H1 (cell line): ENCODE measurements around the gene PTGES. TPM values are rescaled to one million over a fixed set of nuclear protein-coding genes. Genes with fewer than 3 reads are reported as not detected.

Experiments used
- CTCF ChIA-PET: fragments of 300-600 bp; sonication (Branson Sonifier 250); formaldehyde crosslinking; loops from one replicate; lab custom pipeline; 2021; ENCODE audit not compliant: partially characterized antibody; lab: Charles Lee
- POLR2A ChIA-PET: fragments of 300-600 bp; sonication (Branson Sonifier 250); formaldehyde crosslinking; loops from one replicate; lab custom pipeline; 2021; ENCODE audit warnings: inconsistent platforms; ENCODE audit not compliant: partially characterized antibody; lab: Charles Lee
- DNase-seq, 2 experiments: peaks; one replicate each; pipeline versions ENCODE4 v3.0.0 to v3.0.0-alpha.2; 2010 to 2022; ENCODE audit warnings: low spot score in 2 of 2, low read depth in 1 of 2, mixed read lengths in 1 of 2
- FAIRE-seq: peaks from 2 replicates; lab custom pipeline; 2011; peaks lifted over from hg19 to GRCh38; lab: Jason Lieb, UNC
- H2AFZ ChIP-seq: 2 replicates; pipeline ENCODE4 v1.8.1; 2012; ENCODE audit warnings: low read length, inconsistent platforms
- H2AK5ac ChIP-seq: 2 replicates; pipeline ENCODE4 v1.6.1; 2013; ENCODE audit warnings: low read depth, low read length
- H2BK120ac ChIP-seq: replicated peaks from 2 replicates; pipeline ENCODE3; 2013; ENCODE audit warnings: low read depth, low read length, inconsistent platforms
- H2BK12ac ChIP-seq: 2 replicates; pipeline ENCODE4 v1.6.1; 2013; ENCODE audit warnings: low read depth, low read length
- H2BK15ac ChIP-seq: 2 replicates; pipeline ENCODE4 v1.6.1; 2013; ENCODE audit warnings: low read length
- H2BK20ac ChIP-seq: 2 replicates; pipeline ENCODE4 v1.6.1; 2013; ENCODE audit warnings: low read length
- H2BK5ac ChIP-seq: 2 replicates; pipeline ENCODE4 v1.6.1; 2013; ENCODE audit warnings: low read depth, low read length
- H3K14ac ChIP-seq: 2 replicates; pipeline ENCODE4 v1.6.1; 2013; ENCODE audit warnings: inconsistent platforms; ENCODE audit not compliant: insufficient read length
- H3K18ac ChIP-seq: 2 replicates; pipeline ENCODE4 v1.6.1; 2013; ENCODE audit warnings: low read length; ENCODE audit errors: extremely low read depth
- H3K23ac ChIP-seq: 2 replicates; pipeline ENCODE4 v1.6.1; 2013; ENCODE audit warnings: inconsistent platforms; ENCODE audit not compliant: insufficient read length
- H3K23me2 ChIP-seq: 2 replicates; pipeline ENCODE4 v1.6.1; 2013; ENCODE audit warnings: low read depth, low read length
- H3K27ac ChIP-seq: 2 replicates; pipeline ENCODE4 v1.6.1; 2011; ENCODE audit warnings: low read depth, low read length, inconsistent platforms
- H3K27me3 ChIP-seq, 4 experiments: replicated peaks in 1 of 4; 1 replicate in 1 of 4; 2 replicates in 3 of 4; pipeline versions ENCODE4 v1.6.1 to v1.8.1; 2011 to 2013; ENCODE audit warnings: low read length in 3 of 4, mild to moderate bottlenecking in 3 of 4, inconsistent platforms in 2 of 4, mixed read lengths in 2 of 4, moderate library complexity in 1 of 4; ENCODE audit not compliant: control insufficient read depth in 3 of 4, insufficient read depth in 3 of 4; ENCODE audit errors: extremely low read depth in 1 of 4
- H3K36me3 ChIP-seq, 4 experiments: 2 replicates each; pipeline versions ENCODE4 v1.6.1 to v1.8.1; 2011 to 2013; ENCODE audit warnings: mild to moderate bottlenecking in 4 of 4, low read length in 3 of 4, moderate library complexity in 2 of 4, control low read depth in 1 of 4, inconsistent platforms in 1 of 4; ENCODE audit not compliant: insufficient read depth in 4 of 4, control insufficient read depth in 2 of 4
- H3K4ac ChIP-seq: replicated peaks from 2 replicates; pipeline ENCODE3; 2013; ENCODE audit warnings: low read length, low read depth, mixed read lengths, inconsistent platforms; ENCODE audit not compliant: insufficient read length
- H3K4me1 ChIP-seq, 4 experiments: replicated peaks in 1 of 4; 1 replicate in 1 of 4; 2 replicates in 3 of 4; pipeline versions ENCODE4 v1.6.1 to v1.8.1; 2011 to 2013; ENCODE audit warnings: low read length in 3 of 4, inconsistent platforms in 2 of 4, mixed read lengths in 1 of 4; ENCODE audit not compliant: insufficient read depth in 4 of 4, control insufficient read depth in 3 of 4
- H3K4me2 ChIP-seq, 2 experiments: 2 replicates each; pipeline versions ENCODE4 v1.6.1 to v1.8.1; 2011 to 2013; ENCODE audit warnings: low read depth in 2 of 2, low read length in 2 of 2, control low read depth in 1 of 2, inconsistent platforms in 1 of 2, mild to moderate bottlenecking in 1 of 2; ENCODE audit not compliant: insufficient read depth in 1 of 2
- H3K4me3 ChIP-seq, 4 experiments: fragments of 200-600, 300-600 bp in 1 of 4; sonication (generic), shearing (Covaris generic), sonication (Bioruptor Twin) in 1 of 4; 2 replicates each; pipeline versions ENCODE4 v1.5.1 to v1.8.1; 2011 to 2016; ENCODE audit warnings: low read length in 4 of 4, low read depth in 3 of 4, control low read depth in 2 of 4, inconsistent platforms in 2 of 4, mild to moderate bottlenecking in 2 of 4, mixed read lengths in 1 of 4, moderate library complexity in 1 of 4; ENCODE audit not compliant: insufficient read depth in 2 of 4; ENCODE audit errors: extremely low read depth in 1 of 4
- H3K56ac ChIP-seq: replicated peaks from 2 replicates; pipeline ENCODE3; 2013; ENCODE audit warnings: low read depth, mild to moderate bottlenecking, mixed read lengths, low read length, inconsistent platforms; ENCODE audit not compliant: insufficient read length
- H3K79me1 ChIP-seq: 2 replicates; pipeline ENCODE4 v1.6.1; 2013; ENCODE audit warnings: low read depth, low read length, control low read depth
- H3K79me2 ChIP-seq, 2 experiments: 2 replicates each; pipeline versions ENCODE4 v1.6.1 to v1.8.1; 2012 to 2013; ENCODE audit warnings: low read length in 2 of 2, mild to moderate bottlenecking in 2 of 2, inconsistent platforms in 1 of 2; ENCODE audit not compliant: insufficient read depth in 2 of 2, control insufficient read depth in 1 of 2
- H3K9ac ChIP-seq, 4 experiments: replicated peaks in 1 of 4; 1 replicate in 1 of 4; 2 replicates in 3 of 4; pipeline versions ENCODE4 v1.6.1 to v1.8.1; 2011 to 2013; ENCODE audit warnings: low read depth in 3 of 4, low read length in 3 of 4, control low read depth in 2 of 4, mild to moderate bottlenecking in 2 of 4, moderate library complexity in 2 of 4, inconsistent platforms in 1 of 4; ENCODE audit errors: extremely low read depth in 1 of 4
- H3K9me3 ChIP-seq, 2 experiments: 2 replicates each; pipeline versions ENCODE4 v1.6.1 to v1.8.1; 2012 to 2013; ENCODE audit warnings: mild to moderate bottlenecking in 2 of 2, moderate library complexity in 2 of 2, control low read depth in 1 of 2, inconsistent platforms in 1 of 2, low read depth in 1 of 2, low read length in 1 of 2, mixed read lengths in 1 of 2; ENCODE audit not compliant: insufficient read depth in 2 of 2
- H4K20me1 ChIP-seq, 2 experiments: replicated peaks in 1 of 2; 2 replicates each; pipeline versions ENCODE3 to v1.8.1; 2011 to 2013; ENCODE audit warnings: inconsistent platforms in 2 of 2, low read length in 2 of 2, mild to moderate bottlenecking in 1 of 2; ENCODE audit not compliant: insufficient read depth in 2 of 2, control insufficient read depth in 1 of 2
- H4K5ac ChIP-seq: 2 replicates; pipeline ENCODE4 v1.6.1; 2013; ENCODE audit warnings: low read length, low read depth, mixed read lengths, inconsistent platforms; ENCODE audit not compliant: insufficient read length
- H4K8ac ChIP-seq: 2 replicates; pipeline ENCODE4 v1.8.0; 2013; ENCODE audit warnings: mild to moderate bottlenecking, moderate library complexity, low read length, inconsistent platforms; ENCODE audit not compliant: insufficient read depth; ENCODE audit errors: extremely low read depth
- H4K91ac ChIP-seq: replicated peaks from 2 replicates; pipeline ENCODE3; 2013; ENCODE audit warnings: low read length, mixed read lengths, inconsistent platforms; ENCODE audit not compliant: insufficient read length
- BRCA1 ChIP-seq: IDR thresholded peaks from 2 replicates; pipeline ENCODE4 v1.6.1; 2012; ENCODE audit warnings: low read depth, low read length, improper control_type of control experiment
- CEBPB ChIP-seq: IDR thresholded peaks from 2 replicates; pipeline ENCODE4 v1.6.1; 2012; ENCODE audit warnings: low read depth, low read length
- E2F6 ChIP-seq: IDR thresholded peaks from 2 replicates; pipeline ENCODE4 v1.6.1; 2012; ENCODE audit warnings: inconsistent platforms
- GABPA ChIP-seq: IDR thresholded peaks from 2 replicates; pipeline ENCODE4 v1.6.1; 2011; ENCODE audit warnings: mild to moderate bottlenecking, low read length, moderate library complexity, borderline replicate concordance; ENCODE audit not compliant: insufficient read depth
- MAFK ChIP-seq: IDR thresholded peaks from 2 replicates; pipeline ENCODE4 v1.6.1; 2012; ENCODE audit warnings: low read depth, mild to moderate bottlenecking, improper control_type of control experiment, low read length
- MAX ChIP-seq: IDR thresholded peaks from 2 replicates; pipeline ENCODE4 v1.6.1; 2012; ENCODE audit warnings: inconsistent platforms
- NRF1 ChIP-seq: IDR thresholded peaks from 2 replicates; pipeline ENCODE4 v1.6.1; 2011; ENCODE audit warnings: mild to moderate bottlenecking, low read depth, low read length, improper control_type of control experiment
- RNF2 ChIP-seq: fragments of 200-900, 300-1000 bp; sonication (generic); IDR thresholded peaks from 2 replicates; pipeline ENCODE4 v1.7.1; 2016; ENCODE audit warnings: borderline replicate concordance, low read depth, mild to moderate bottlenecking, antibody characterized with exemption, low read length; ENCODE audit not compliant: poor library complexity, severe bottlenecking; ENCODE audit errors: missing control alignments
- TAF7 ChIP-seq: optimal IDR thresholded peaks from 2 replicates; pipeline ENCODE3; 2011; ENCODE audit warnings: low read depth, mild to moderate bottlenecking, inconsistent platforms, low read length, moderate library complexity, borderline replicate concordance
- WGBS, 2 experiments: shearing (Covaris generic) in 1 of 2; methylation state at CpG; one replicate each; pipeline versions ENCODE4 v1.1.6 to v1.1.7; 2013 to 2015; ENCODE audit warnings: low lambda C conversion rate in 2 of 2, mixed read lengths in 2 of 2, inconsistent platforms in 1 of 2, low coverage in 1 of 2, missing lambda C conversion rate in 1 of 2; ENCODE audit not compliant: insufficient replicate concordance in 2 of 2, insufficient coverage in 1 of 2, insufficient read length in 1 of 2; ENCODE audit errors: extremely low coverage in 1 of 2, missing lambda C conversion rate in 1 of 2; 5-methylcytosine and 5-hydroxymethylcytosine counted together
- polyA plus RNA-seq, 7 experiments: library from polyadenylated mRNA; depleted of rRNA in 3 of 7; stranded (reverse) in 5 of 7; unstranded in 2 of 7; fragments of >200 nt in 5 of 7; fragments of 200-250 nt in 2 of 7; gene quantifications; 1 replicate in 5 of 7; 2 replicates in 1 of 7; 4 replicates in 1 of 7; pipeline versions ENCODE4 v1.2.1 to v1.2.3, GENCODE V29; 2011 to 2013; ENCODE audit warnings: missing spikeins in 2 of 7, mixed read lengths in 2 of 7
- total RNA-seq: library from RNA; stranded (reverse); fragmentation: NEBNext Ultra II Directional; extraction: Animal tissue kit (Norgen Biotek cat#: 25700); gene quantifications from 2 replicates; pipeline ENCODE4 v1.2.1, GENCODE V29; 2021
- TF ChIP-seq, protein P1 (sequence below), 3 experiments: IDR thresholded peaks; 1 replicate in 2 of 3; 2 replicates in 1 of 3; pipeline versions ENCODE4 v1.5.1 to v1.6.1; 2011; ENCODE audit warnings: low read length in 3 of 3, mild to moderate bottlenecking in 3 of 3, inconsistent platforms in 2 of 3, low read depth in 1 of 3, moderate library complexity in 1 of 3; ENCODE audit not compliant: insufficient read depth in 1 of 3; ENCODE audit errors: control extremely low read depth in 1 of 3

Gene PTGES
- total and polyA plus RNA-seq, 2 of the 8 experiments (the other 6 are each of a cell fraction or from before 2014, with no cell fraction given): 3.2 to 5.1 TPM

DNA sequence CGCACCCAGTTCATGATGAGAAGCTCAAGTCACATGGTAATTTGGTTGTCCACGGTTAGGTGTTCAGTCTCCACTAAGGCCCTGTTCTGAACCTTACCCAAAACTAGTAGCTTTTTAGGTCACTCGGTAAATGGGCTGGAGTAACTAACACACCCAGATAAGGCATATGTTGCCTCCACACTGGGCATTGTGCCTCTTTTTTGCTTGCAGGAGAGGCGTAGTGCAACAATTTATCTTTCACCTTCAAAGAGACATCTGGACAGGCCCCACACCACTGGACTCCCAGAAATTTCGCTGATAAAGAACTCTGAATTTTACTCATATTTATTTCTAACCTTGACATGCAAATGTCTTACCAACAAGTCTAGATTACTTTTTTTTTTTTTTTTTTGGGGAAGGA is 16.8 kb upstream of the PTGES start:
- H3K27ac ChIP-seq: no peak overlapping the region
- no peaks in the 10 kb centered on the region for H3K36me3 ChIP-seq
- no peak overlapping the region for H2AFZ ChIP-seq
- H3K9ac ChIP-seq: no peak overlapping the region
- H3K4ac ChIP-seq: no peak overlapping the region
- H2BK120ac ChIP-seq: no peak overlapping the region
- no peaks in the 10 kb centered on the region for H3K9me3 ChIP-seq
- no peaks in the 10 kb centered on the region; a peak in 1 of 7 replicates for H3K4me1 ChIP-seq
- FAIRE-seq: no peak
- no peak overlapping the region for H3K56ac ChIP-seq
- H3K14ac ChIP-seq: no peak overlapping the region
- CTCF ChIA-PET: interaction anchor here (1.0 to 16.4 kb wide), 5 partner anchors 8 to 44 kb away, joined by 3 to 168 read pairs (median 3); no protein-coding TSS in a partner anchor
- H2BK15ac ChIP-seq: no peak overlapping the region
- no peak overlapping the region for H2BK5ac ChIP-seq
- no peak overlapping the region for H3K4me2 ChIP-seq
- no peak overlapping the region for H4K91ac ChIP-seq
- no peak overlapping the region for H2AK5ac ChIP-seq
- no peaks in the 10 kb centered on the region for H3K27me3 ChIP-seq
- no peaks in the 10 kb centered on the region for H3K23me2 ChIP-seq
- H3K23ac ChIP-seq: no peak overlapping the region
- WGBS, 2 experiments: 88% methylated on average over 5 of the region's 5 CpGs; no CpG with 5 or more reads in 1 of the 2 experiments
- POLR2A ChIA-PET: no interaction called here
- H4K5ac ChIP-seq: no peak overlapping the region
- no peak overlapping the region for H3K4me3 ChIP-seq
- no peak for DNase-seq
- H2BK12ac ChIP-seq: no peak overlapping the region
- no peak overlapping the region for H2BK20ac ChIP-seq
- no peak overlapping the region for H4K8ac ChIP-seq
- H3K79me2 ChIP-seq: no peaks in the 10 kb centered on the region
- H3K79me1 ChIP-seq: no peaks in the 10 kb centered on the region
- no peak overlapping the region for H3K18ac ChIP-seq
- H4K20me1 ChIP-seq: no peaks in the 10 kb centered on the region
- TF ChIP-seq GABPA (no peak), RNF2 (no peak), NRF1 (no peak), BRCA1 (no peak), MAX (no peak), MAFK (no peak), TAF7 (no peak), E2F6 (no peak), CEBPB (no peak)
- TF ChIP-seq, protein P1, sequence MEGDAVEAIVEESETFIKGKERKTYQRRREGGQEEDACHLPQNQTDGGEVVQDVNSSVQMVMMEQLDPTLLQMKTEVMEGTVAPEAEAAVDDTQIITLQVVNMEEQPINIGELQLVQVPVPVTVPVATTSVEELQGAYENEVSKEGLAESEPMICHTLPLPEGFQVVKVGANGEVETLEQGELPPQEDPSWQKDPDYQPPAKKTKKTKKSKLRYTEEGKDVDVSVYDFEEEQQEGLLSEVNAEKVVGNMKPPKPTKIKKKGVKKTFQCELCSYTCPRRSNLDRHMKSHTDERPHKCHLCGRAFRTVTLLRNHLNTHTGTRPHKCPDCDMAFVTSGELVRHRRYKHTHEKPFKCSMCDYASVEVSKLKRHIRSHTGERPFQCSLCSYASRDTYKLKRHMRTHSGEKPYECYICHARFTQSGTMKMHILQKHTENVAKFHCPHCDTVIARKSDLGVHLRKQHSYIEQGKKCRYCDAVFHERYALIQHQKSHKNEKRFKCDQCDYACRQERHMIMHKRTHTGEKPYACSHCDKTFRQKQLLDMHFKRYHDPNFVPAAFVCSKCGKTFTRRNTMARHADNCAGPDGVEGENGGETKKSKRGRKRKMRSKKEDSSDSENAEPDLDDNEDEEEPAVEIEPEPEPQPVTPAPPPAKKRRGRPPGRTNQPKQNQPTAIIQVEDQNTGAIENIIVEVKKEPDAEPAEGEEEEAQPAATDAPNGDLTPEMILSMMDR (IDR thresholded peaks at IDR 0.05; ENCODE audit: control extremely low read depth in 1 of 3, insufficient read depth in 1 of 3, low read depth in 1 of 3, low read length in 3 of 3): no peak
